ENCODE data around the gene SLC16A6.
"Not testable (repeated sequence)": the region's sequence is repeated elsewhere in the genome, so short reads cannot be mapped to it uniquely, and the experiment has no call there.

The SLC16A6 gene

DNA sequence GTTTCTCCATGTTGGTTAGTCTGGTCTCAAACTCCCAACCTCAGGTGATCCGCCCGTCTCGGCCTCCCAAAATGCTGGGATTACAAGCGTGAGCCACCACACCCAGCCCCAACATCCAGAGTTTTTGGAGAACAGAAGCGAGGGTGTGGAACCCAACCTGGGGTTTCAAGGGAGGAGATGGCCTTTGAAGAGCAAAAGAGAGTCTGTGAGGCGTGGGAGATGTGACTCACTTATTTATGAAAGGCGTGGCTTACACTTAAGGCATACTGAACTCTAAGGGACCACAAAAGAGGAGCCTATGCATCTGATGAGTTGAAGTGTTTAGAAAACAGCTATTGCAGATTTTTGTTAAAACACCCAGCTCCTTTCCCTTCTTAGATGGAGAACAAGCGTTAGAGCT lies 19.2 kb upstream of the SLC16A6 start:
- DNase-seq (ENCODE audit: low read depth in 2 of 2) = peak; percentile 7 to 14

DNA sequence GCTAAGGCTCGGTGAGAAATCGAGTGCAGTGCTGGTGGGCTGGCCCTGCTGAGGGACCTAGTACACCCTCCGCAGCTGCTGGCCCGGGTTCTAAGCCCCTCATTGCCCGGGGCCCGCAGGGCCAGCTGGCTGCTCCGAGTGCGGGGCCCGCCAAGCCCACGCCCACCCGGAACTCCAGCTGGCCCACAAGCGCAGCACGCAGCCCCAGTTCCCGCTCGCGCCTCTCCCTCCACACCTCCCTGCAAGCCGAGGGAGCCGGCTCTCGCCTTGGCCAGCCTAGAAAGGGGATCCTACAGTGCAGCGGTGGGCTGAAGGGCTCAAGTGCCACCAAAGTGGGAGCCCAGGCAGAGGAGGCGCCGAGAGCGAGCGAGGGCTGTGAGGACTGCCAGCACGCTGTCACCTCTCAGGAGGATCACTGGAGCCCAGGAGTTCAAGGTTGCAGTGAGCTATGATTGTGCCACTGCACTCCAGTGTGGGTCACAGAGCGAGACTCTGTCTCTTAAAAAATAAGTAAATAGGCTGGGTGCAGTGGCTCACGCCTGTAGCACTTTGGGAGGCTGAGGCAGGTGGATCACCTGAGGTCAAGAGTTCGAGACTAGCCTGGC lies 18.2 kb upstream of the SLC16A6 start:
- DNase-seq (ENCODE audit: low read depth in 2 of 2) = not testable (repeated sequence)

DNA sequence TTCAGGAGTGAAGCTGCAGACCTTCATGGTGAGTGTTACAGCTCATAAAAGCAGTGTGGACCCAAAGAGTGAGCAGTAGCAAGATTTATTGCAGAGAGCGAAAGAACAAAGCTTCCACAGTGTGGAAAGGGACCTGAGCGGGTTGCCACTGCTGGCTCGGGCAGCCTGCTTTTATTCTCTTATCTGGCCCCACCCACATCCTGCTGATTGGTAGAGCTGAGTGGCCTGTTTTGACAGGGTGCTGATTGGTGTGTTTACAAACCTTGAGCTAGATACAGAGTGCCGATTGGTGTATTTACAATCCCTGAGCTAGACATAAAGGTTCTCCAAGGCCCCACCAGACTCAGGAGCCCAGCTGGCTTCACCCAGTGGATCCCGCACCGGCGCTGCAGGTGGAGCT lies 17.6 kb upstream of the SLC16A6 start:
- not testable (repeated sequence) for DNase-seq (ENCODE audit: low read depth in 2 of 2)

DNA sequence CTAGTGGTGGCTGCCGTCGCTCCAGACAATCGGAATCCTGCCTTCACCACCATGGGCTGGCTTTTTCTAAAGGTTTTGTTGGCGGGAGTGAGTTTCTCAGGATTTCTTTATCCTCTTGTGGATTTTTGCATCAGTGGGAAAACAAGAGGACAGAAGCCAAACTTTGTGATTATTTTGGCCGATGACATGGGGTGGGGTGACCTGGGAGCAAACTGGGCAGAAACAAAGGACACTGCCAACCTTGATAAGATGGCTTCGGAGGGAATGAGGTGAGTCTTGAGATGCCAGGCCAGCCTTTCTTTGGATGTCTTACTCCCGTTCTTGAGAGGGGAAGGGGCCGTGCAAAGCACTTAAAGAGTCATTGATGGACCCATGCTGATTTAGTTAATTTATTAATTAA lies 16.5 kb upstream of the SLC16A6 start:
- DNase-seq (ENCODE audit: low read depth in 2 of 2) = no peak

DNA sequence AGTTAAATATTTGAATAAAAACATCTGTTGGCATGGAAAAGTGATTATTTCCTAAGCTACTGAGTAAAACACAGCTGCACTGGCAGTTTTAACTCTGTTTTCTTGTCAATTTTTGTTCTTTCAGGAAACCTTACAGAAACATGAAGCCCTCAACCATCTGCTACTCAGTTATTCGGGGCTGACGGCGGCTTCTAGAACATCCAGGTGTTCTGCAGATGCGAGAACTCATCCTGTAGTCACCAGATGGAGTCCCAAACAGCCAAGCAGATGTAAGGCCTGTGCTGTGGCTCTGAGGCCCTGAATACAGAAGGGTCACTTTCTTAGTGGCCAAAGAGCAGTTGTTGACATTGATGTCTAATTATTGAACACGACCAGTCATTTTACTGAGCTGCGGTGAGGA lies 15.9 kb upstream of the SLC16A6 start:
- DNase-seq (ENCODE audit: low read depth in 2 of 2) = no peak

DNA sequence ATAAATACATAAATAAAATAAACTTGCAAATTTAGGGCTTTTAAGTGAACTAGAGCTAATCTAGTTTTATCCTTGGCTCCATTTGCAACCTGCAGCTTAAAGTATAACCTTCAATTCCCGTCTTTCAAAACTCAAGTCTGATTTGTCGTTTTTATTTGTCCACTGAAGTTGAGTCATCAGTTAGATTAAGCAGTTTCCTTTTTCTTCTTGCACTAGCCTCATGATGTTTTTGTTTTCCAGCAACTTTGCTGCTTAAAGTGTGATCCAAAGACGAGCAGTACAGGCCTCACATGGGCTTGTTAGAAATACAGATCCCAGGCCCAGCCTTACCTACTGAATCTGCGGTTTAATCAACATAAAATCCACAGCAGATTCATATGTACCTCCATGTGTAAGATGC lies 14.2 kb upstream of the SLC16A6 start:
- DNase-seq (ENCODE audit: low read depth in 2 of 2) = no peak

DNA sequence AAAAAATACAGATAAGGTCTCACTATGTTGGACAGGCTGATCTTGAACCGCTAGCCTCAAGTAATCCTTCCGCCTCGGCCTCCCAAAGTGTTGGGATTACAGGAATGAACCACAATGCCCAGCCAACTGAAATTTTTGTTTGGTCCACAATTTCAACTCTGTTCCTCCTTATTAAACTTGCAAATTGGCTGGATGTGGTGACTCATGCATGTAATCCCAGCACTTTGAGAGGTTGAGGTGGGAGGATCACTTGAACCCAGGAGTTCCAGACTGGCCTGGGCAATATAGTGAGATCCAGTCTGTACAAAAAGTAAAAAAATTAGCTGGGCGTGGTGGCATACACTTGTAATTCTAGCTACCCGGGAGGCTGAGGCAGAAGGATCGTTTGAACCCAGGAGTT lies 13.8 kb upstream of the SLC16A6 start:
- no peak for DNase-seq (ENCODE audit: low read depth in 2 of 2)

DNA sequence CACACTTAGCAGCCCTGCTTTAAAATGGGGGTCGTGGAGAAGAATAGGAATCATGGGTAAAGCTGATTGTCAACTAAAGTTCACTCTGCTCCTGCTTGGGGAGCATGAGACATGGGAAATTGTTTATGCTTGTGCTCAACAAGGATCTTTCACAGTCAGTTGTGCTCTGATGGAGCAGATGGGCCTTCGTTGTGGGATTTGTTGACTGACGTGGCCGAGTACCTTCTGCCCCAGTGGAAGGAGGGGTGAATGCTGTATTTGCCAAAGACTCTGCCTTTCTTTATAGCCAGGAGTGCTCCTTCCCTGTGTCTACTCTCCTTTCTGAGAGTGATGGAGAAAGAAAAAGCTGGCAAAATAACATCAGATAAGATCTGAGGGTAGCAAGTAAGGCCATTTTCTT lies 11.7 kb upstream of the SLC16A6 start:
- no peak for DNase-seq (ENCODE audit: low read depth in 2 of 2)

DNA sequence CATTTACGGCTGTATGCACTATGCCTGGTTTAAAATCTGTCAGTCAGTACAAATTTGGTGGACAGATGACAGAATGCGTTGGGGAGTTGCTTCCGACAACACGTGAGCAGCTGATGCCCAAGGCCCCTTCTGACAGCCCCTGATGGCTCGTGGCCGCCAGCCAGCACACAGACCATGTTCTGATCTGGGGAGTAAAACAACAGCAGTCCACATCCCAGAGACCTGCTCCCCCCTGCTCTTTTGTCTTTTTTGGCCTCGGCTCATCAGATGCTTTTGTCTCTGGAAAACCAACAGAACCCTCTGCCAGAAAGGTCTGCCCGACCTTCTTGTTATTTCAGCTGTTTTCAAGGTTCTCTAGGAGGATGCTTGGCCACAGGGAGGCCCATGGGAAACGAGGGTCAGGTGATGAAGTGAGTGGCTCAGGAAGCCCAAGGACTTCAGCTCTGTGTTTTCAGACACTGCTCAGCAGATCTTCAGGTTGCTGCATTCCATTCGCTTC lies 11.2 kb upstream of the SLC16A6 start:
- DNase-seq (ENCODE audit: low read depth in 2 of 2) = no peak

DNA sequence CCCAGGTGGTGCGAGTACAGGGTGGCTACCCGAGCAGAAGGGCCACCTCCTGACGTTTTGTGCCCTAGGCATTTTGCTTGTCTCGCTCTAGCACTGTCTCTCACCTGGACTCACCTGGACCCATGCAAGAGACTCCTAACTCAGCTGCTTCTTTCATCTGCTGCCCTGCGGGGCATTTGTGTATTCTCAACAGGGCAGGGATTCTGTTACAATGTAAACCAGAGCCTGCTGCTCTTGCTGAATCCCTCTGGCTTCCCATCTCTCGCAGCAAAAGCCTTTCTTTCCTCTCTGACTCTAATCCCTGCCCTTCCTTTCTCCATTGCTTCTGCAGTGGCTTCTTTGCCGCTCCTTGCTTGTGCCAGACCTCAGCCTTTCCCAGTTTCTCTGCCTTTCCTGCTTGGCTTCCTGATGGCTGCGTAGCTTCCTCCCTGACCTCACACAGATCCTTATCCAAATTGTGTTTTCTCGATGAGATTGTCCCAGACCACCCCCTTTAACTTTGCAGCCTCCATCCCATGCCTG lies 10.6 kb upstream of the SLC16A6 start:
- no peak for DNase-seq (ENCODE audit: low read depth in 2 of 2)

DNA sequence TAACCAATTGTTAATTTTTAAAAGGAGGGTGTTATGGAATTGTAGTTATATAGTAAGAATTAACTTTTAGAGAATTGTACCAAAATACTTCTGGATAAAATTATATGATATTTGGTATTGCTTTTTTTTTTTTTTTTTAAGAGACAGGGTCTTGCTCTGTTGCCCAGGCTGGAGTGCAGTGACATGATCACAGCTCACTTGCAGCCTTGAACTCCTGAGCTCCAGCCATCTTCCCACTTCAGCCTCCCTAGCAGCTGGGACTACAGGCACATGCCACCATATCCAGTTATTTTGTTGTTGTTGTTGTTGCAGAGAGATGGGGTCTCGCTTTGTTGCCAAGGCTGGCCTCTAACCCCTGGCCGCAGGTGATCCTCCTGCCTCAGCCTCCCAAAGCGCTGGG lies 8.9 kb upstream of the SLC16A6 start:
- DNase-seq (ENCODE audit: low read depth in 2 of 2) = no peak

DNA sequence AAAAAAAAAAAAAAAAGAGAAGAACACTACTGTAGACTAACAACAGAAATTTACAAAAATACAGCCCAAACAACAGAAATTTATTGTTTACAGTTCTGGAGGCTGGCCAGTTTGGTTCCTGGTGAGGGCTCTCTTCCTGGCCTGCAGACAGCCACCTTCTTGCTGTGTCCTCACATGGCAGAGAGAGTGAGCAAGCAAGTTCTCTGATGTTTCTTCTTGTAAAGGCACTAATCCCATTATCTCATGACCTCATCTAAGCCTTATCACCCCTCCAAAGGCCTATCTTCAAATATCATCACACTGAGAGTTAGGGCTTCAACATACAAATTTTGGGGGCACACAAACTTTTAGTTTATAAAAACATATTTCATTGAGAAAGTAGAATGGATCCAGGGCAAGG lies 7.7 kb upstream of the SLC16A6 start:
- DNase-seq (ENCODE audit: low read depth in 2 of 2) = no peak

DNA sequence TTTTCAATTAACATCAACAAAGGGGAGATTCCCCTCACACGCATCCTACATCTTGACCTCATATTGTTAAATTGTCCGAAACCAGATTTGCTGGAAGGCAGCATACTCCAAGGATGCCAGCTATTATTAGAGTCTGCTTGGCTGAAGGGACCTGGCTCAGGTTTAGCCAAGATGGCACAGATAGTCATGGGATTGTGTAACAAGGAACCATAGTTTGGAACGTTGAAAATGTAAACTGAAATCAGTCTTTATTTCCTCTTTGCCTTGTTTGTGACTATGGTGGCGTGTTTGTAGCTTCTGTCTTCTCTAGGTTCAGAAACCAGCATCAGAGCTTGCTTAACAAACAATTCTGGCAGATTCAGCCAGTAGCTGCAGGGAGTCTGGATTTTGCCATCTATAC lies 6.3 kb upstream of the SLC16A6 start:
- no peak for DNase-seq (ENCODE audit: low read depth in 2 of 2)

DNA sequence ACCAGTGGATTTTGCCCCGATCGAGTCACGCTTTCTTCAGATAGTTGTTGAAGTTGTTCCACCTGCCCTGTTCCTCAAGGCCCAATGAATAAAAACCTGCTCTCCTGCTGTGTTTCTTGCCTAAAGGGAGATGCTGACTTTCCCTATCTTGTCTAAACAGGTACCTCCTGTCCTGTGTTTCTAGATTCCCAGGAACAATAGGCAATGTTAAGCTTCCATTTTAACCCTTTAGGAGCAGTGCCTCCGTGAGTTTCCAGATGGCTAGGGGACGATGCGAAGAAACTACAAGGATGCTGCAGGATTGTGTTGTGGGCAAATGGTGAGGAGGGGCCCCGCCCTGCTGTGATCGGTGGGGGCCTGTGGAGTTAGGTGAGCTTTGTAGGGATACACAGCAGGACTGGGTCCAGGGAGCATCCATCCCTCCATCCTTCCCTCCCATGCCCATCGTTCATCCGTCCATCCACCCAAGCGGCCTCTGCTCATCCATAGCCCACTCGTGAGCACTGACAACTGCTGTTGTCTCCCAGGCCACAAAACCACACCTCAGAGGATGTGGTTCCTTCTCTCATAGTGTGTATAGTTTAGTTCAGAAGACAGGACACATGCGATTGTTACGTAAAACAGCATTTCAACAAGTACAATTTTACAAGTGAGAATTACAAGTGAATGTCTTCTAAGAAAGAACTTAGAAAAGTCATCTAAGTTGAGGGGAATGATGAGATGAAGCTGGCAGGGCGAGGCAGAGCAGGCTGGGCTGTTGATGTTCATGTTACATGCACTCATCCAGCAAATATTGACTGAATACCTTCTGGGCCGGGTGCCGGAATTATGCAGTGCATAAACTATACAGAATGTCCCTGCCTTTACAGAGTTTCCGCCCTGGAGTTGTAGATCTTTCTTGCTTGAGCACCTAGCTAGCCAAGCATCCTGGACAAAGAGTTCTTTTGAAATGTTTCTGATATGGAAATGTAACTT lies 5.6 kb upstream of the SLC16A6 start:
- DNase-seq (ENCODE audit: low read depth in 2 of 2) = peak in 1 of 2 donors; percentile 10

DNA sequence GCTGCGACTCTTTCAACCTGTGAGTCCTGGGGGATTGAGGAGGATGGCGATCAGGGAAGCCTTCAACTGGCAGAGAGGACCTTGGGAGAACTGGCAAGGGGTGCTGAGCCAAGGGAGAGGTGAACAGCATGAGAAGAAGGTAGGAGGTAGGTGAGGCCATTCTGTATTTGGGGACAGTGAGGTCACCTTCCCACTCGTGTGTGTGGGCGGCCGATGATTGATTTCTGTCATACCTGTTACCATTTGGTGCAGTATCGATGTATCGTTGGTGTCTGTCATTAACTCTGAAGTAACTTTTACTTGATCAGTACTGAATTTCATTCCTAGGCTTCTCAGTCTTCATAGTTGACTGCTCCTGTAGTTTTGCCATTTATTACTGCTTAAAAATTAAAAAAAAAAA lies 4.2 kb upstream of the SLC16A6 start:
- DNase-seq (ENCODE audit: low read depth in 2 of 2) = peak; percentile 33 to 35

DNA sequence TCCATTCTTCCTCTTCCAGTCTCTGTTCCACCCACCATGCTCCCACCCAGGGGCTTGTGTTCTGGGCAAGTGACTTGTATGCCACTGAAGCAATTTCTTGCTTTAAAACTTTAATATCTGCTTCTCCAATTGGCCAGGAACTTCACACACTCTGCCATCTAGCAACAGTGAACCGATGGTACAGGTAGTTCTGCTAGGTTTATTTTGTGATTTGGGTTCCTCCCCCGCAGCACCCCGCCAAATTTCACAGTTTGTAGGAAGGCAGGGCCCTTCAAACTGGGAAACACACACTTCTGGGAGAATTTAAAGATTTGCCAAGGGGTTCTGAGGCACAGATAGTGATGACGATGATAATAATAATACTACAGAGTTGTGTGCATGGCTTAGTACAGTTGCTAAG lies 3.7 kb upstream of the SLC16A6 start:
- DNase-seq (ENCODE audit: low read depth in 2 of 2) = no peak

DNA sequence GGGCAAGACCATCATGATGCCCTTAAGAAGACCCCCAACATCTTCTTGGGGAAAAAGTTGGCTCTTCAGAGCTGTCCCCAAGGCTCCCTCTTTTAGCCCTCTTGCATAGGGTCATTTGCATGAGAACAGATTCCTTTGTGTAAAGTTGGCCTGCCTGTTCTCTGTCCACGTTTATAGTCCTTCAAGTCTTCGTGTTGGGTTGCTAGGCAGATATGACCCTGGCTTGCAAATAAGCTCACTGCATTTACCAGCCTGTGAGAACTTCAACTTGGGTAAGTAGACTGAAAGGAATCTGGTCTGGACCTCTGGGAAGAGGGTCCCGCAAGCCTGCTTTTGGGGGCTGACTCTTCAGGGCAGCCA lies 3.2 kb upstream of the SLC16A6 start:
- no peak for DNase-seq (ENCODE audit: low read depth in 2 of 2)

DNA sequence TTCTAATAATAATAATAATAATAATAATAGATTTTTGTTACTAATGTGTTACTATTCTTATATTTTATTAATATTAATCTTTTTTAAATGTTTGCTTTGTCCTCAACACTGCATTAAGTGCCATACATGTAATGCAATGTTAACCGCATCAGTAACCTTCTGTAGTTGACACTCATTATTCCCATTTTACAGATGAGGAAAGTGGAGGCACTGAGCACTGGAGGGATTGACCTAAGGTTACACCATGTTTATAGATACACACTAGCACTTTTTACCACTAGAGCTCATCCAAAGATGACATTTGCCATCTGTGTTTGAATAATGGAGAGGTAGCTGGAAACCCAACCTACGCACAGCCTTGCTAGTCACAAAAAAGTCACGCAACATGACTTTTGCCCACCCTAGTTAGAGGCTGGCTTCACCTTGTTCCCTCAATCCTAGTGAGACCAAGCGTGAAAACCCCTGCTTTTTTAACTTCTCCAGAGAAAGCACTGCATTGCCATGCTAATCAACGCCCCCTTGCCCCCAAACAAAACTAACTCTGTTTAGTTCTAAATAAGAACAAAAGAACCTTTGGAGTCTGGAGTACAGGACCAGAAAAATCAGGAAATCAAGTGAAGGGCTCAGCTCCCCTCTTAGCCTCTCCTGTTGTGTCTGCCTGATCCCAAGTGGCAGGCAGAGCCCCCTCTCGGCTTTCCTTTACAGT lies 2.7 kb upstream of the SLC16A6 start:
- DNase-seq (ENCODE audit: low read depth in 2 of 2) = no peak

DNA sequence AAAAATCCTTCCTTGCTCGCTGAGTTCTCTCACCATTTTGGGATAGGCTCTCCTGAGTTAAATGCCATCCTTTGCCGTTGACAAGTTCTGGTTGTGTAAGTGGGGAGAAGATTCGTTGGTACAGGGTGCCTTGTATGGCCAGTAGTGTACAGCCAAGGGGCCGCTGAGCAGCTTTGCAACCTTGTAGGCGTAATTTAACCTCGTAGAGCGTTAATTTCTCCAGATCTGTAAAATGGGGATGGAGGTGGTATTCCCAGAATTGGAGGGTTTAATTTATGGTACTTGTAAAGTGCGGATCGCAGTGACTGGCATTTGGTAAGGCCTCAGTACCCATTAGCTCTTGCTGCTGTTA lies 1.7 kb upstream of the SLC16A6 start:
- no peak for DNase-seq (ENCODE audit: low read depth in 2 of 2)

DNA sequence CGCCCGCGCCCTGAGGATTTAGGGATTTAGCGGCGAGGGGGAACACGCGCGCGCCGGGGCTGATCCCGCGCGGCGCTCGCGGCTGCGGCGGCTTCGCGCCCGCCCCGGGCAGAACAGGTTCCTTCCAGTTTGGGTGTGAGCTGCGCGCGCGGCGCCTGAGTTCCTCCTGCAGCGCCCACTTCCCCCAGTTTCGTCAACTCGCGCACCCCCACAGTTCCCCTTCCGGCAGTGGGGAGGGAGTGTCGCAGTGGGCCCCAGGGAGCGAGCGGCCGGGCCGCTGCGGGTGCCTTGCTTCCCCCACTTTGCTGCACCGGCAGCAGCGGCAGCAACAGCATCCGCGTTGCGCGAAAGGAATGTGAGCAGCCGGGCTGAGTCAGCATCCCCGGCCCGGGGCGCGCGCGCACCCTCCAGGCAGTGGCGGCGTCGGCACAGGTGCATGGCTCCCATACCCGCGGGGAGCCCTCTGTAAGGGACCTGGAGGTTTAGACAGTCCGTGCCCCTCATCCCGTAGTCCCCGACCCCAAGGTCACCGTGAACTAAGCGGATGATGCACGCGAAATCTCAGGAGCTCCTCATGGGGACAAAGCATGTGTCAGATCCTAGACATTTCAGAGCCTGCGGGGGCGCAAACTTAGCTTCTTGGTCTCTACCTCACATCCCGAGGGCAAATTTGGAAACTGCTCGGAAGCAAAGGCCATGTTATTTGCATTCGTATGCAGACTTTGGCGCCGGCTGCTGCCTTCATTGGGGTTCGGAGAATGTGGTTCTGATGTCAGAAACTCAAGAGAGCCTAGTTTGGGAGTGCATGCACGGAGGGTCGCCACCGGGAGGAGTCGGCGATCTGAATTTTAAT lies 1.1 kb upstream of the SLC16A6 start:
- peak; percentile 69 to 79 for DNase-seq (ENCODE audit: low read depth in 2 of 2)

DNA sequence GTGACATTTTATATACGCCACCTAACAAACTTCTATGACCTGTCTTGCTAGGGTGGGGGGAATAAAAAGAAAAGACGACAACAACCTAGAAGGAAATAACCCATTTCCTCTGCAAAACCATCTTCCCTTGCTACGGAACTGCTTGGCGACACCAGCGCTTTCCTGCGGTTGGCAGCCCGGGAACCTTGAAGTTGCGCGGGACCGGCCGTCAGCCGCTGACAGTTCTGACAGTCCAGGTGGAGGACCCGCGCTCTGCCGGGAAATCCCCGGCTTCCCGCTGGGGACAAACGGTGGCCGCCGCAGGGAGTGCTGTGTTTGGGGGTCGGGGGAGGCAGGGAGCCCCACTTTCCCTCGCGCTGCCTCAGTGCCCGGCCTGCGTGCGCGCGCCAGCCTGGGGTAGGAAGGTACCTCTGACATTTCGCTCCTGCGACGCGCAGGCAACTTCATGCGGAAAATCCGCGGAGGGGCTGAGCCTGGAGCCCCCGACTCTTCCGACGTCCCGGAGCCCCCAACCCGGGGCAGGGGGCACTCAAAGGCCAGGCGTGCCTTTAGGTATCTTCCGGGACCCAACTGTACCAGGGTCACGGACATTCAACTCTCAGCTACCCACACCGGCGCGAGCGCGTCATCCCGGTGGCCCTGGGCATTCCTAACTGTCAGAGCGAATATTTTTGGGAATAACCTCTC lies 516 bp downstream of the SLC16A6 start:
- DNase-seq (ENCODE audit: low read depth in 2 of 2) = peak; percentile 18 to 35
